ENCODE measurements around the gene SIT1.
"Not testable (repeated sequence)": the region's sequence is repeated elsewhere in the genome, so short reads cannot be mapped to it uniquely, and the experiment has no call there.

SIT1 gene

DNA sequence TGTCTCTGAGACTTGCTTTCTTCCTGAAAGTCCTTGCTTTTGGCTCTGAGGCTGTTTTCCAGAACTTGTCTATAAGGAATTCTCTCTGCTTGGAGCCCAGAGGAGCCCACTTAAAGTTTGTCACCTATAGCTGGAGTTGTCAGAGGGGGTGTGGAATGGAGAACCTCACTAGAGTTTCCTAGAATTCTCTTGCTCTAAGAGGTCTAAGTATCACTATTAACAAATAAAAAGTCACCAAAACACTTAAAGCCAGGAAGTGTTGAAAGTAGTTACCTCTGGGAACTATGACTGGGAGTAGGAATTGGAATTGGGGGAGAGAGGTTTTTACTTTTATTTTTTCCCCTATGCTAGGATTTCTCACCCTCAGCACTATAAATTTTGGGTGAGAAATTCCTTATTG lies 15.0 kb downstream of the SIT1 start:
- no peak for DNase-seq

DNA sequence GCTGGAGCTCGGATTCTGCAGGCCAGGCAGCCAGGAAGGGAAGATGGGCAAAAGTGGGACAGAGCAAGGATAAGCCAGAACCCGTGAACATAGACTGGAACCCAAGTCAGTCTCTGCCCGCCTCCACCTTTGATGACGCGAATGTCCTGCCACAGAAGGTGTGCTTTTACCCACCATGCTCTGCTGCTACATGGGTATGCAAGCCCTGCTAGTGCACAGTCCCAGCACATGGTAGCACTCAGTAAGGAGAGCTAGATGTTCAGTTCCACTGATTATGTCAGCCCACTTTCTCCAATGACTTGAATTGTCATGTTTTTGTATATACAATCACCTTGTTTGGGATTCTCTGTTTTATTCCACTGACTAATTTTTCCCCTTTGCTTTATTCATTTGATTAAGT lies 21.1 kb downstream of the SIT1 start:
- no peak for DNase-seq

DNA sequence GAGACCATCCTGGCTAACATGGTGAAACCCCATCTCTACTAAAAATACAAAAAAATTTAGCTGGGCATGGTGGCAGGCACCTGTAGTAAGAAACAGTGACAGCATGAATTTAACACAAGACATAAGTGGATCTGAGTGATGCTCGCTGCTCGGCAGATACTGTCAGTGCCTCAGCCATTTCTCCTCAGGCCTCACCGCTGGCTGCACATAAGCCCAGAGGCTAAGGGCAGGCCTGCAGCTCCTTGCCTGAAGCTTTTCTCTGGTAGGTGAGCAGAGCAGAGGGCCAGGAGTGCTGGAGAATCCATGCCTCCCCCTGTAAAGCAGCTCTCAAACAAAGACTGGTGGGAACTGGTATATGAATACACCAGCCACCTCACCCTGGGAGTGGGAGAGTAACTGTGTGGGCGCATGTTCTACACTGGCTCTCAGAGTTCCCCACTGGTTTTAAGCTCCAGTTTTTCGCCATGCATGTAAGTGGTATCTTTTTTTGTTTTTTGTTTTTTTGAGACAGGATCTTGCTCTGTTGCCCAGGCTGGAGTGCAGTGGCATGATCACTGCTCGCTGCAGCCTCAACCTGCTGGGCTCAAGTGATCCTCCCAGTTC lies 22.2 kb downstream of the SIT1 start:
- DNase-seq, result no peak

- DNase-seq, result no peak
These were observed 23.2 kb downstream of the SIT1 start for GRCh38 chr9:35627575-35627974.

DNA sequence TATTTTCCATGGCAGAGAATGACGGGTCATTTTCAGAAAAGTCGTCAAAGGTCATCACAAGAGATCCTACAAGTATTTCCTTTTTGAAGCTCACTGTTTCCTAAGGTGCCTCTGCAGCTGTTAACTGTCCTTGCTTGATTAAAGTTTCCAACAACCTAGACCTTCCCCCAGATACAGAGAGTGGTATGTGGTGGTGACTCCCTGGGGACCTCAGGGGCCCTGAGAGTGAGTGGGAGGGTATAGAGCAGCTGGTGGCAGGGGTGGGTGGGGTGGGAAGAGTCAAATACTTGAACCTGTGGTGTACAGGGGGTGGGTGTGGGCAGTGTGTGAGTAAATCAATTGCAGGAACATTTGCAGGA lies 31.0 kb downstream of the SIT1 start:
- DNase-seq, result no peak

GRCh38 chr9:35618854-35619799 lies 31.6 kb downstream of the SIT1 start:
- DNase-seq, result peak in 1 of 2 donors; percentile 32

- no peak for DNase-seq
These were observed 32.4 kb downstream of the SIT1 start, which contains the start of gene CD72 for GRCh38 chr9:35618325-35618727. Gene CD72, minus strand, starts transcription at chr9:35618413. Its CDS starts 110 bp downstream, at chr9:35618303.

- DNase-seq, result no peak
These were observed 33.2 kb downstream of the SIT1 start for GRCh38 chr9:35617548-35617947.

DNA sequence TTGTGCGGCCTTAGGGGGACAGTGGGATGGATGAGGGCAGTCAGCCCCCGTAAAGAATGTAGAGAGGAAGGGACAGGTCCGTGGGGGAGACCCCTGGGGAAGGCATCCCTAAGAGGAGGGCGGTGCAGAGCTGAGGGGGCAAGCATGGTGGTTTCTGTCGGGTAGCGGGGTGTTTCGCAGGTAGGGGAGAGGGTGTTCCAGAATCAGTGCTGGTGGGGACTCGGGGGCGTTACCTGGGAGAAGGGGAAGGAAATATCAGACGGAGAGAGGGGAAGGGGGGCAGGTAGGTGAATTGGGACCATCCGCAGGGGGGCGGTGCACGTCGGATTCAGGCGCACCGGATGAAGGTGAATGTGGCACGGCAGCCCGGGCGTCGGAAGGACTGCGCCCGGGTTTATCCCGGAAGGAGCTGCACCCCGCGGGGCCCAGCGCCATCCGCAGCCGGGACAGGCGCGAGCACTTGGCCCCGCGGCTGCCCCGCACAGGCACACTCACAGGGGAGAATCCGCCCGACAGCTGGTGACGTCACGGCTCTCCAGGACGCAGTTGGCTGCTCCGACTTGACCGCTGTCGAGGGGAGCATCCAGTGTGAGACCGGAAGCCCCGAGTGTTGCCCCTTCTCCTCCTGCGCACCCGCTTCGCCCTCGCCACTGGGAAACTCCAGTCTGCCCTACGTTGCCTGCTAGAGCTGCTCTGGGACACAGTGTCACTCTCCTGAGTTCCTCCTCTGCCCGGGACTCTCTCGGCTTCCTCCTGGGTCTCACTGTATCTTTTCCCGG lies 33.9 kb downstream of the SIT1 start:
- peak; percentile 58 to 59 for DNase-seq

GRCh38 chr9:35615981-35616680 lies 34.6 kb downstream of the SIT1 start:
- no peak for DNase-seq

GRCh38 chr9:35612843-35613242 lies 37.9 kb downstream of the SIT1 start:
- no peak for DNase-seq

DNA sequence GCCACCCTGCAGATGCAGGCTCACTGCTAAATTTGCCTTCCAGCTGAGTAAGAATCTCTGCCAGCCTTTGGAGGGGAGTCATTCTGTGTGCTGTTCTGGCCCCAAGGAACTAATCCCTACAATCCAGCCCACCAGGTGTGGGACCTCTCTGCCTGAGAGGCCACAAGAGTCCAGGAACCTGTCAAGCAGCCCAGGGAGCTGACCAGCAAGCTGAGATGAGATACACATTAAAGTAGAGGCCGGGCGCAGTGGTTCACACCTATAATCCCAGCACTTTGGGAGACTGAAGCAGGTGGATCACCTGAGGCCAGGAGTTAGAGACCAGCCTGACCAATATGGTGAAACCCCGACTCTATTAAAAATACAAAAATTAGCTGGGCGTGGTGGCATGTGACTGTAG lies 38.7 kb downstream of the SIT1 start:
- not testable (repeated sequence) for DNase-seq

- peak; percentile 48 to 56 for DNase-seq
These were observed 39.4 kb downstream of the SIT1 start for GRCh38 chr9:35611230-35611797.

GRCh38 chr9:35609820-35610163 lies 40.9 kb downstream of the SIT1 start:
- no peak for DNase-seq

- no peak for DNase-seq
These were observed 41.5 kb downstream of the SIT1 start for GRCh38 chr9:35609001-35609819.

DNA sequence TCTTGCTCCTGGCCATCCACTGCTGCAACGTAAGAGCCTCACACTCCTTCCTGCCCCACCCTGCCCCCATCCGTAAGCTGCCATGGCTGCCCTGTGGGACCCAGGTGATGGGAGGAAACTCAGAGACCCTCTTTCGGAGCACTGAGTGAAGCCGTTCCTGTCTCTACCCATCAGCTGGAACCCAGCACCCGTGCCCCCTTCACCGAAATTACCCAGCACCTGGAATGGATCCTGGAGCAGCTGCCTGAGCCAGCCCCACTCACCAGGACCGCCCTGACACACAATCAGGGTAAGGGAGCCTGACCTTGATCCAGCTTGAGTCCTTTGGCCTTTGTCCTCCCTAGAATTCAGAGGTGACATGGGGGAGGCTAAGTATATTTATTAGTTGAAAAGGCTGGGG lies 42.5 kb downstream of the SIT1 start:
- no peak for DNase-seq

GRCh38 chr9:35606726-35607125 lies 44.0 kb downstream of the SIT1 start:
- no peak for DNase-seq

DNA sequence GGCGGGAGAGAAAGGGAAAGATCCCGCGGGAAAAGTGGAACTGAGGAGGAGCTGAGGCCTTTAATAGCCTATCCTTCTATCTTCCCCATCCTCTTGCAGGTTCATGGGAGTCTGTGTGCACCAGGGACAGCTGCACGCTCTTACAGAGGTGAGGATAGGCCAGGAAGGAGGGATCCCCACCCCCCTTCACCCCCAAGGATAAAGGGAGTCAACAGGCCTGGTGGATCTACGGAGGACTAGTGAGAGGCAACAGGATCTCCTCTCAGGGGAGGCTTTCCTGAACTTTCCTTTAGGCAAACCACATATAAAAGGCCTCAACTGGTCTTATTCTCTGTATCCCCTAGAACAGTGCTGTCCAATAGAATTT lies 44.6 kb downstream of the SIT1 start:
- DNase-seq, result no peak

DNA sequence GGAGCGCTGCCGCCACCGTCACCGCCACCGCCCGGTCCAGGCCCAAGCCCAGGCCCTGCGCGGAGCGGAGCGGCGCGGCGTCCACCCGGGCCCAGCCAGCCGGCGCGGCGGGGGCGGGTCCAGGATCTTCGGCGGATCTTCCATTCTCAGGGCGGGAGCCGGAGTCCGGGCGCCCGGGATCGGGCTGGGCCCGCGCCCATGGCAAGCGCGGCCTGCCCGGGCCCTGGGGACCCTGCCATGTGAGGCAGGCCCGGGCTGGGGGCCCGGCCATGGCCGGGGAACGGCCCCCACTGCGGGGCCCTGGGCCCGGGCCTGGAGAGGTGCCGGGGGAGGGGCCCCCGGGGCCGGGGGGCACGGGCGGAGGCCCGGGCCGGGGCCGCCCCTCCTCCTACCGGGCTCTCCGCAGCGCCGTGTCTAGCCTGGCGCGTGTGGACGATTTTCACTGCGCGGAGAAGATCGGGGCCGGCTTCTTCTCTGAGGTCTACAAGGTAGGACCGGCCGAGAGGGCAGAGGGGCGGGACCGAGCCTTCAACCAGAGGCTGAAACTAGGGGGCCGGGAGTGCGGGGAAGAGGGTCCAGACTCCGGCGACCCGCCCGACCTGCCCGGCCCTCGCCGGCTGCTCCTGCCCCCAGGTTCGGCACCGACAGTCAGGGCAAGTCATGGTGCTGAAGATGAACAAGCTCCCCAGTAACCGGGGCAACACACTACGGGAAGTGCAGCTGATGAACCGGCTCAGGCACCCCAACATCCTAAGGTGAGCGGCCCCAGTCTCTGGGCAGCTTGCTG lies 45.2 kb downstream of the SIT1 start:
- DNase-seq, result peak in 1 of 2 donors; percentile 21

DNA sequence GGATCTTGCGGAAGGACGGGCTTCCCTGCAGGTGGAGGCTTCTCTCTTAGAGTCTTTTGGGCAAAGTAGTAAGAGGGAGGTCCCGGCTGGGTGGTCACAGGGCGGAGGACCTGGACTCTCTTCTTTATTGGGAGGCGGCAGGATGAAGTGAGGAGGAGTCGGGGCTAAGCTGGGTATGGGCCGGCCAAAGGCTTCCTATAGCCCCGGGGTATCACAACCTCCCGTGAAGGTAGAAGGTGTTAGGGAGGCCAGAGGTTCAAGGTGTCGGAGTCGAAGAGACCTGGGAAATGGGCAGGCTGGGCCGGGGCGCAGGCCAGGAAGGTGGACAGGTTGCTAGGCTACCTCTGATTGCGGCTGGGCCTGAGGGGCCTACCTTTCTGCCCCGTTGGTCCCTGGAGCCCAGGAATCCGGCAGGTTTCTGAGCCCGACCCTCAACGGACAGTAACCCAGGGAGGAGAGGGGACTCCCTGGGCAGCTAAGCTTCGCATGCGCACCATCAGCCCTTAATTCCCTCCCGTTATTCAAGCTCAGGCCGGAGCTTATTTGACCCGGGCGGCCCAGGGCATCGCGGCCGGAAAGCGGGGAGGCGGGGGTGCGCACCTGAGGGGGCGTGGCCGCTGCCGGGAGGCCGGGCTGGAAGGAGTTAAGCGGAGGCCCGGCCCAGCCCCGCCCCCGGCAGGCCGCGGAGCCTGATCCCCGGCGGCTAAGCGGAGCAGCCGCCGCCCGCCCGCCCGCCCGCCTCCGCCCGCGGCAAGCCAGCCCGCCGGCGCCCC lies 46.0 kb downstream of the SIT1 start, which contains the start of gene TESK1:
TSS of gene TESK1 (plus strand) at position 685 of the 773 bp plus-strand sequence. CDS start 358 bp downstream, outside the sequence.
- DNase-seq, result peak; percentile 81

Data from stimulated activated CD4-positive, alpha-beta T cell treated with anti-CD3 and anti-CD28 coated beads, Interleukin-2, amount 100 ng/mL, for 48 hours (primary cell).